Prostate gland (tissue), 2 donors: ENCODE results near the gene TFG. TPM values are rescaled to one million over a fixed set of nuclear protein-coding genes. Genes with fewer than 3 reads are reported as not detected.

ENCODE experiments used
- DNase-seq: peaks from one replicate; pipeline ENCODE4 v3.0.0-alpha.2; 2019; ENCODE audit warnings: low spot score
- H3K27ac ChIP-seq, 2 donors: fragments of 200-600 bp; sonication (generic); 2 replicates each; pipeline ENCODE4 v1.5.1; 2017 to 2019
- H3K27me3 ChIP-seq: fragments of 200-600 bp; sonication (generic); replicated peaks from 2 replicates; pipeline ENCODE4 v1.5.1; 2019; ENCODE audit not compliant: insufficient read depth
- H3K36me3 ChIP-seq, 2 donors: fragments of 200-600 bp; sonication (generic); 1 replicate in 1 of 2; 2 replicates in 1 of 2; pipeline versions ENCODE4 v1.5.1 to v1.8.1; 2017 to 2019
- H3K4me1 ChIP-seq: fragments of 200-600 bp; sonication (generic); replicated peaks from 2 replicates; pipeline ENCODE4 v1.5.1; 2019
- H3K4me3 ChIP-seq, 2 donors: fragments of 200-600 bp; sonication (generic); 2 replicates each; pipeline ENCODE4 v1.5.1; 2017 to 2019
- H3K9me3 ChIP-seq: fragments of 200-600 bp; sonication (generic); 2 replicates; pipeline ENCODE4 v1.5.1; 2017
- CTCF ChIP-seq, 4 experiments: fragments of 200-600 bp in 2 of 4; fragments of 450-650 bp in 2 of 4; sonication (generic) in 2 of 4; IDR thresholded peaks; 1 replicate in 3 of 4; 2 replicates in 1 of 4; pipeline ENCODE4 v1.5.1; 2016 to 2019; ENCODE audit warnings: antibody characterized with exemption in 4 of 4, mild to moderate bottlenecking in 2 of 4, moderate library complexity in 2 of 4
- POLR2A ChIP-seq: fragments of 450-650 bp; IDR thresholded peaks from one replicate; pipeline ENCODE4 v1.6.1; 2016; ENCODE audit warnings: antibody characterized with exemption, mild to moderate bottlenecking
- POLR2AphosphoS5 ChIP-seq: sonication (generic); formaldehyde crosslinking; IDR thresholded peaks from one replicate; pipeline ENCODE4 v1.6.1; 2017; ENCODE audit warnings: antibody characterized with exemption
- WGBS: methylation state at CpG from one replicate; pipeline ENCODE4 v1.1.5; 2018; 5-methylcytosine and 5-hydroxymethylcytosine counted together
- intact Hi-C: fragments of 100-400 bp; cut with DNase I; formaldehyde crosslinking; loops from one replicate; pipeline ENCODE4 v1.14.2; 2022
- total RNA-seq, 2 donors: library from RNA; depleted of rRNA; stranded (reverse); fragments of >200 nt; gene quantifications; one replicate each; pipeline ENCODE4 v1.1.0, GENCODE V29; 2016

Gene TFG
- total RNA-seq, 2 donors from 2014 or later: 80.6 to 81.5 TPM

DNA sequence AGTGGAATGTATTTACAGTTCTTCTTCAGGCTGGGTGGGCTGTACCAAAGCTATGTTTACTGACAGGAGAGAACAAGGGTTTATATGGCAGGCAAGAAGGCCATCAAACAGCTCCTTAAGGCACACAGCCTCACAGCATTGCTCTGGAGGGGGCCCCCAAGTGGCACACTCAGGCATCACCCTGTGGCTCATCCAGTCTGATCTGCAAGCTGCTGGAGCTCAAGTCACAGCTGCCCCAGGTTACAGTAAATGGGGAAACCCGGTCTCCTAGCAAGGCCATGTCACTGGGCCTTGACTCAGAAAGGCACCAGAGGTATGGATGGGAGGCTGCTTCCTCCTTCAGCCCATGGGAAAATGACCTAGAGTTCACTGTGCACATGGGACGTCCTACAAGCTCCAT lies 67.5 kb downstream of the TFG start:
- intact Hi-C loops: no loop called here
- Histone ChIP-seq H3K27me3 (no peaks in the 10 kb centered on the region), H3K4me3 (no peak overlapping the region), H3K27ac (no peak overlapping the region), H3K9me3 (no peaks in the 10 kb centered on the region), H3K36me3 (no peaks in the 10 kb centered on the region), H3K4me1 (no peaks in the 10 kb centered on the region)
- TF ChIP-seq CTCF (IDR thresholded peaks at IDR 0.05) (no peak), POLR2A (no peak), POLR2AphosphoS5 (no peak)
- DNase-seq: no peak
- 83% methylated on average over 2 of the region's 2 CpGs for WGBS

DNA sequence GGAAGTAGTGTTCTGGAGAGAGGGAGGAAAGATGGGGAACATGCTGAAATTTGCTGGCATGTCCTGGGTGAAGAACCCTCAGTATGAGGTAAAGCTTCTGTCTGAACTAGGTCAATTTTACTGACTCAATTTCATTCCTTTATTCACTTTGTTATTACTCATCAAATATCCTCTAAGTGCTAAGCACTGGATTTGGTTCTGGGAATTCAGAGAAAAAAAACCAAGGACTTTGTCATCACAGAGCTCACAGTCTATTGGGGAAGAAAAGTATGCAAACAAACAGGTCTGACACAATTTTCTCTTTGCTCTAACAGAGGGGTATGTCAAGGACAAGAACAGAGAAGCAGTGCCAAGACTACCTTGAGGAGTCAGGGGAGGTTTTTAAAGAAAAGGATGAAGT lies 68.0 kb downstream of the TFG start:
- Histone ChIP-seq H3K4me3 (no peak overlapping the region), H3K27me3 (no peaks in the 10 kb centered on the region), H3K36me3 (no peaks in the 10 kb centered on the region), H3K9me3 (no peaks in the 10 kb centered on the region), H3K27ac (no peak overlapping the region), H3K4me1 (no peaks in the 10 kb centered on the region)
- no peak for DNase-seq
- intact Hi-C loops: no loop called here
- no peak for TF ChIP-seq CTCF (IDR thresholded peaks at IDR 0.05)
- TF ChIP-seq POLR2A: no peak
- TF ChIP-seq POLR2AphosphoS5: no peak

DNA sequence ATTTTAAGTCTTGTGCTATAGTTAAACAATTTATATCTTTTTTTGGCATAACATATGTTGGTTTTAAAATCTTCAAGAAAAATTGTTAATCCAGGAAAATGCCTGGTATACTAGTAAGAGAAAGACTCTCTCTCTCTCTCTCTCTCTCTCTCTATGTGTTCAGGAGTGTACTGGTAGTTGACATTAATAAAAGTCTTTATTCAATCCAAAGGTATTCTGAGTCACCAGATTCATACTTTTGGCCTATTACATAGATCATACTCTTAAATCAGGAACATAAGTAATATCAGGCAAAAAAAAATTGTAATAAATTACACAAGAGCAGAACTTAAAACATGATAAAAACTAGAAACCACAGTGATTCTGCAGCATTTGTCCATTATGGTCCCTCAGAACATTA lies 70.2 kb downstream of the TFG start:
- intact Hi-C loops: no loop called here
- no peak for DNase-seq
- no peak overlapping the region for H3K4me3 ChIP-seq
- no peaks in the 10 kb centered on the region for H3K4me1 ChIP-seq
- TF ChIP-seq POLR2AphosphoS5 (no peak), CTCF (IDR thresholded peaks at IDR 0.05) (no peak), POLR2A (no peak)
- no peaks in the 10 kb centered on the region for H3K27me3 ChIP-seq
- no peaks in the 10 kb centered on the region for H3K36me3 ChIP-seq
- H3K9me3 ChIP-seq: no peaks in the 10 kb centered on the region
- H3K27ac ChIP-seq: no peak overlapping the region

DNA sequence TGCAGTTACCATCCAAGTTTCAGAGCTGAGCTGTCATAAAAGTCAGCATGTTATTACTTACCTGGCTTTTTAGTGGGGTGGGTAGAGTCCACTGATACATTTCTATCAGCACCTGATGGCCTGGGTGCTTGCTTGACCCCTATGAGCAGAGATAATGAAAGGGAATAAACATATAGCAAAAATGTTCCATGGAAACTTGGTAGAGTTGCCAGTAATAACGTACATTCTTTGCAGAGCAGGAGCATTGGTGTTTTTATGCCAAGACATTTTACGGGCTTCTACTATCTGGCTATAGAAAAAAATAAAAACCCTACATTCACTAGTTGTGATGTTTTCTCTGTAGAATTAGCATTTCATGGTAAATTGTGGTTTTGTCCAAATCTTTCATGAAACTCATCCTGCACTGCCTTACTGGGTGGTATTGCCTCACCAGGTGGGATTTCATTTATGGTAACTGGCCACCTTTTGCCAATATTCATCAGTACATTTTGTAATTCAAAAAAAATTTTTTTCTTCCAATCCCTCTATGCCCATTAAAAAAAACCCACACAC lies 70.9 kb downstream of the TFG start:
- H3K36me3 ChIP-seq: no peaks in the 10 kb centered on the region
- no peaks in the 10 kb centered on the region for H3K4me1 ChIP-seq
- no peak overlapping the region for H3K4me3 ChIP-seq
- H3K27ac ChIP-seq: no peak overlapping the region
- intact Hi-C loops: no loop called here
- TF ChIP-seq CTCF (IDR thresholded peaks at IDR 0.05): no peak
- no peak for TF ChIP-seq POLR2A
- no peak for TF ChIP-seq POLR2AphosphoS5
- DNase-seq: no peak
- no peaks in the 10 kb centered on the region for H3K27me3 ChIP-seq
- no peaks in the 10 kb centered on the region for H3K9me3 ChIP-seq
- WGBS: 44% methylated on average over 2 of the region's 2 CpGs

- no peaks in the 10 kb centered on the region for H3K36me3 ChIP-seq
- 100% methylated on average over 2 of the region's 2 CpGs for WGBS
- no peaks in the 10 kb centered on the region for H3K9me3 ChIP-seq
- H3K27me3 ChIP-seq: no peaks in the 10 kb centered on the region
- H3K4me3 ChIP-seq: no peak overlapping the region
- TF ChIP-seq CTCF (IDR thresholded peaks at IDR 0.05) (no peak), POLR2A (no peak), POLR2AphosphoS5 (no peak)
- DNase-seq: no peak
- H3K4me1 ChIP-seq: no peaks in the 10 kb centered on the region
- no peak overlapping the region for H3K27ac ChIP-seq
- intact Hi-C loops: no loop called here
Observed at GRCh38 chr3:100781301-100781700, 72.0 kb downstream of the TFG start.
